Skeletal muscle satellite cell (primary cell): ENCODE data around the gene TMEM74B.

Experiments
- H3K27me3 ChIP-seq: 2 replicates; pipeline ENCODE4 v1.7.0; 2013; ENCODE audit warnings: low read length; ENCODE audit not compliant: control insufficient read depth, insufficient read depth
- H3K36me3 ChIP-seq: 2 replicates; pipeline ENCODE4 v1.7.0; 2013; ENCODE audit warnings: mild to moderate bottlenecking, control low read depth, low read length; ENCODE audit not compliant: insufficient read depth
- H3K4me1 ChIP-seq: 2 replicates; pipeline ENCODE4 v1.7.0; 2013; ENCODE audit warnings: low read length; ENCODE audit not compliant: control insufficient read depth, insufficient read depth
- H3K4me2 ChIP-seq: 2 replicates; pipeline ENCODE4 v1.7.0; 2013; ENCODE audit warnings: mild to moderate bottlenecking, low read length
- H3K4me3 ChIP-seq: 2 replicates; pipeline ENCODE4 v1.7.0; 2013; ENCODE audit warnings: low read length
- H3K9ac ChIP-seq: 2 replicates; pipeline ENCODE4 v1.7.0; 2013; ENCODE audit warnings: mild to moderate bottlenecking, low read depth, low read length, moderate library complexity
- H3K9me3 ChIP-seq: replicated peaks from 2 replicates; pipeline ENCODE4 v1.7.0; 2013; ENCODE audit warnings: mild to moderate bottlenecking, control low read depth, low read length

The TMEM74B gene

DNA sequence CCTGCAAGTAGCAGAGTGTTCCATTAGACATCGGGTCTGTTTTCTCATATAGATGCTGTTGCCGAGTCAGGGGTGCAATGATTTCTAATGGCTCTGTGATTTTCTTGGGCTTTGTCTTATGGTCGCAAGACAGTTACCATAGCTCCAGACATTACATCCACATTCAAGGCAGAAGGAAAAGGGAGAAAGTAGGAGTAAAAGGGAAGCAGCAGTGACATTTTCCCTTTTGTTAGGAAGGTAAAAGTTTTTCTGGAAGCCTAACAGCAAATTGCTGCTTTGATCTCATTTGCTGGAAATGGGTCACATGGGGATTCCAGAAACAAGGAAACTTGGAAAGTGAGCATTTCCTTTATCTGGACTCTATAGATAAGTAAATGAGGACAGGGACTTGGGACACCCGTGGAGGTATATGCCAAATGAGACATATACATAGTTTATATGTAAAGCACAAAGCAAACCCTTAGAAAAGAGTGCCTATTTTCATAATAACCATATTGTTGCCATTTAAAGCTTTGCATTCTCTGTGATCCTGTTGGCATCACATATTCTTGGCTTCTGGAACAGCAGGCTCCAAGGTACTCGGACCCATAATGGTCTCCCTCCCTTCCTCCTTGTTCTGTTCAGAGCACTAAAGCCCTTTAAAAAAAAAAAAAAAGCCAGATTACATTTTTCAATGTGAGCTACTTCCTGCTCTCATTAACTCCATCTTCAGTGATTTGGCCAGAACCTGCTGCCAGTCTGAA is 18.2 kb upstream of the TMEM74B start, which contains the start of gene C20orf202:
Gene C20orf202, plus strand, starts transcription at position 693 of the 743 bp plus-strand sequence. CDS start 132 bp downstream, outside the sequence.
- Histone ChIP-seq H3K36me3 (no peaks in the 10 kb centered on the region), H3K4me1 (no peaks in the 10 kb centered on the region), H3K9me3 (no peaks in the 10 kb centered on the region), H3K4me2 (no peak within 1 kb of the TSS), H3K9ac (no peak within 1 kb of the TSS), H3K4me3 (no peak within 1 kb of the TSS), H3K27me3 (peaks cover 46% of the 10 kb centered on the region)

DNA sequence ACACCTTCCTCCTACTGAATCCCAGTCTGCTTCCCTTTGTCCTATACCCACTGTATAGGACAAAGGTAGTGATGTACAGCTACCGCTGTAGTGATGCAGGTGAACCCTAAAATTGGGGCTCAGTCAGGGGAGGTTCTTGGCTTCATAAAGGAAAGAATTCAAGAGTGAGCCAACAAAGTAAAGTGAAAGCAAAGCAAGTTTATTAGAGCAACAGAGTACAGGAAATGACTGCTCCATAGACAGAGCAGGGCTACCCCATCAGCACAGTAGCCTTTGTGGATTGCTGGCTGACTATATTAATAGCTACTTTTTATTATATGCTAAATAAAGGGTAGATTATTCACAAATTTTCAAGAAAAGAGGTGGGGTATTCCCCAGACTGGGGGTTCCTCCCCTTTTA is 15.2 kb upstream of the TMEM74B start:
- H3K9me3 ChIP-seq: no peaks in the 10 kb centered on the region
- H3K4me3 ChIP-seq: no peak overlapping the region
- no peak overlapping the region for H3K9ac ChIP-seq
- peaks cover 52% of the 10 kb centered on the region for H3K27me3 ChIP-seq
- no peaks in the 10 kb centered on the region for H3K36me3 ChIP-seq
- H3K4me1 ChIP-seq: no peaks in the 10 kb centered on the region
- no peak overlapping the region for H3K4me2 ChIP-seq

DNA sequence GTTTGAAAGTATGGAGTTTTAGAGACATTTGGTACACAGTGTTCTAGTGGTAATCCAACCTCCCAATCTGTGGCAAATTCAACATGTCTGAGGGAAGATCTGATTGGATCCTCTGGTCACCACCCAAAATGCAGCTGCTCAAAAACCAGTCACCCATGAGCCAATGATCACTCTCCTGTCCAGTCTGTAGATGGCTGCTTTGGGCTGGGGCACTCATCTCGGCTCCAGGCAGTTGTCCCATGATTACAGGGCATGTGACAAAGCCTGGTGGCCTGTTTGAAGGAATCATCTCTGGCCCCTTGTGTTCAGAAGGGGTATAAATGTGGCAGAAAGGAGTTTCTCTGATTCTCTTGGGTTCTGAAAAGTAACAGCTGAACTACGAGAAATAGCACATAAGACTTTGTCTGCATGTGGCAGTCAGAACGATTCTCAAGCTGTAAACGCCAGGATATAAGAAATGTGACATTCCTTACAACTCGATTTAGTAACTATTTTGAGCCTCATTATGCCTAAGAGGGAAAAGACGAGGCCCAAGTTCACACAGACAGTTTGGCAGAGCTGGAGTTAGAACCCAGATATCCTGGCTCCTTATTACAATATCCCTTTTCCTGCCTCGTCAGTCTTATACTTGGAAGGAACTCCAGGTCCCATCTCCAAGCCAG is 14.6 kb upstream of the TMEM74B start:
- no peaks in the 10 kb centered on the region for H3K4me1 ChIP-seq
- H3K4me2 ChIP-seq: no peak overlapping the region
- H3K36me3 ChIP-seq: no peaks in the 10 kb centered on the region
- H3K9me3 ChIP-seq: no peaks in the 10 kb centered on the region
- no peak overlapping the region for H3K4me3 ChIP-seq
- H3K9ac ChIP-seq: no peak overlapping the region
- H3K27me3 ChIP-seq: peaks cover 54% of the 10 kb centered on the region

DNA sequence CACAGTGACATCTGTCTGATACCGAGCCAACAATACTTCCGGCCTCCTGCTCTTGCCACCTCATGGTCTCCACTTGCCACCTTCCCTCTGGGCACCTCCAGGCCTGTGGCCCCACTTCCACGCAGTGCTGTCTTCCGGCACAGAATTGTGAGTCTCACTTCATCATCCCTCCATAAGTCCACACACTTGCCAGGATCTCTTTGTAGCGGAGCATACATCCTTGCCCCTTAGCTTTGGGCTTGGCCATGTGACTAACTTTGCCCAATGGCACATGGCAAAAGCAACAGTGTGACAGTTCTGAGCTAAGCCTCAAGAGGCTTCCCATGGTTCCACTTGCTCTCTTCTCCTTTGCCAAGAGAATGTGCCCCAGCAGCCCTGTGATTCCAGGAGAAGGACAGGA is 14.0 kb upstream of the TMEM74B start:
- Histone ChIP-seq H3K9ac (no peak overlapping the region), H3K9me3 (no peaks in the 10 kb centered on the region), H3K36me3 (no peaks in the 10 kb centered on the region), H3K27me3 (peaks cover 53% of the 10 kb centered on the region), H3K4me2 (no peak overlapping the region), H3K4me1 (no peaks in the 10 kb centered on the region), H3K4me3 (no peak overlapping the region)

DNA sequence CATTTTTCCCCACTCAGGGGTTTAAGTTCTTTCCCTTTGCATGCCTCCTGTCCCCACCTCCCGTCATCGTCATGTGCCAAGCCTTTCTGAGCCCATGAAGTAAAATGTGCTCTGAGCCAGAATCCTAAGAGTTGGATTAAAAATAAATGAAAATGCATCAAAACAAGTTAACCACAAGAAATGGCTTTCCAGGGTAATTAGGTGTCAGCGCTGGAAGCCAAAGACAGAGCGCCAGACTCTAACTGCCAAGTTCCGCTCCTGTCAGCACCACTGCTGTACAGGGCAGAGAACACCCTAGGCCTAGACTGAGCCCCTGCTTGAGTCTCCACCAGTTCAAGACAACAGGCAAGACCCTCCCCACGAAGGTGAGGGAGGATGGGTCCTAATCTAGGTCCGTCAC is 13.0 kb upstream of the TMEM74B start:
- Histone ChIP-seq H3K36me3 (no peaks in the 10 kb centered on the region), H3K4me3 (no peak overlapping the region), H3K27me3 (peaks cover 54% of the 10 kb centered on the region), H3K4me2 (no peak overlapping the region), H3K9me3 (no peaks in the 10 kb centered on the region), H3K4me1 (no peaks in the 10 kb centered on the region), H3K9ac (no peak overlapping the region)

DNA sequence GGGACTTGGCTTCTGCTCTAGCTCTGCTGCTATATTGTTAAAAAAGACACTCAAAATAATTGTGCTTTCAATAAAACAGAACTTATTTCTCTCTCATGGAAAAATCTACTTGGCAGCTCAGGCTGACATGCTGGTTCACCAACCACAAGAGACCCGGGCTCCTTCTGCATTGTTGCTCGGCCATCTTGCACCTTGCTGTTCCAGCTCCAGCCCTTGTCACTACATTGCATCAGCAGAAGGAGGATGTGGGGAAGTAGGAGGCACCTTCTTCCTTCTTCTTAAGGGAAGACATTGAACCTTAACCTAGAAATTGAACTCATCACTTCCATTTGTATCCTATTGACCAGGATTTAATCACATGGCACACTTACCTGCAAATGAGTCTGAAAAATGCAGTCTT is 11.9 kb upstream of the TMEM74B start:
- H3K9me3 ChIP-seq: no peaks in the 10 kb centered on the region
- no peaks in the 10 kb centered on the region for H3K36me3 ChIP-seq
- H3K4me3 ChIP-seq: no peak overlapping the region
- peaks cover 54% of the 10 kb centered on the region for H3K27me3 ChIP-seq
- H3K4me1 ChIP-seq: no peaks in the 10 kb centered on the region
- no peak overlapping the region for H3K9ac ChIP-seq
- H3K4me2 ChIP-seq: no peak overlapping the region

DNA sequence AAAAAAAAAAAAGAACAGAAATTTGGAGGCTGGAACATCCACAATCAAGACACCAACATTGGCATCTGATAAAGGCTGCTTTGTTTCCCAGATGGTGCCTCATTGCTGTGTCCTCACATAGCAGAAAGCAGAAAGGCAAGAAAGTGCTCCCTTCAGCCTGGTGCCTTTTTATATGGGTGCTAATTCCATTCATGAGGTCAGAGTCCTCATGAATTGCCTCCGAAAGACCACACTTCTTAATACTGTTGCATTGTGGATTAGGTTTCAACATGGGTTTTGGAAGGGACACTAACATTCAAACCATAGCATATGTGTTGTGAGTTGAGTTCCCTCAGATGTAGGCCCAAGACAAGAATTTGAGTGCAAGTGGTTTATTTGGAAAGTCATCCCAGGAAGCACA is 10.4 kb upstream of the TMEM74B start:
- Histone ChIP-seq H3K9ac (no peak overlapping the region), H3K4me2 (no peak overlapping the region), H3K4me1 (no peaks in the 10 kb centered on the region), H3K4me3 (no peak overlapping the region), H3K27me3 (peaks cover 65% of the 10 kb centered on the region), H3K36me3 (no peaks in the 10 kb centered on the region), H3K9me3 (no peaks in the 10 kb centered on the region)

DNA sequence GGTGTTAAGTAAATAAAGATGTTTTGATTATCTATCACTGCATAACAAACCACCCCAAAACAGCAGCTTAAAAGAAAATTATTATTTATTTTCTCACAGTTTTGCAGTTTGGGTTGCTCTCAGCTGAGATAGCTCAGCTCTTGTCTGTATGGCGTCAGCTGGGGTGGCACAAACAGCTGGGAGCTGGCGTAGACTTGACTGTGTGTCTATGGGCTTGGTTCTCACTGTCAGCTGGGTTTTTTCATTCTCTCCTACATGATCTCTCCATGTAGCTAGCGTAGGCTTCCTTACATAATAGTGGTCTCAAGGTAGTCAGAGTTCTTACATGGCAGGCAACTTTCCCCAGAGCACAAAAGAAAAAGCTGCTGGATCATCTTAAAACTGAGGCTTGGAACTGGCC is 6.5 kb upstream of the TMEM74B start:
- Histone ChIP-seq H3K36me3 (no peaks in the 10 kb centered on the region), H3K9ac (no peak overlapping the region), H3K4me3 (no peak overlapping the region), H3K27me3 (peaks cover 80% of the 10 kb centered on the region), H3K9me3 (no peaks in the 10 kb centered on the region), H3K4me1 (no peaks in the 10 kb centered on the region), H3K4me2 (no peak overlapping the region)

DNA sequence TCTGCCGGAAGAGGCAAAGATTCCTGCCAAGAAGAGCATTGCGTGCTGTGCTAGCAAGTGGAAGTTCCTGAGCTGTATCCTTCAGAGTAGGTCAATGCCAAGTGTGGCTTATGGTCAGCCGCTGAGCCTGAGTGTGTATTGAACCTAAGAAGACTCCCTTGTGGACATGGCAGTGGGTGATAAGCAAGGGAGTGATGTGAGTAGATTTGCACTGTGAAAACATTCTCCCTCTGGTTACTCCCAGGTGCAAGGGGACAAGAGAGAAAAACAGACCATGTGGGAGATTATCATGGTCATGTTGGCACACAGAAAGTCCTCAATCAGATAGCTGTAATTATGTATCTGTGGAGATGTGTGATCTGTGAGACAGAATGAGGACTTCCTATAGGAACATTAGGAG is 6.1 kb upstream of the TMEM74B start:
- Histone ChIP-seq H3K36me3 (no peaks in the 10 kb centered on the region), H3K9ac (no peak overlapping the region), H3K4me2 (no peak overlapping the region), H3K4me1 (no peaks in the 10 kb centered on the region), H3K9me3 (no peaks in the 10 kb centered on the region), H3K27me3 (peaks cover 80% of the 10 kb centered on the region), H3K4me3 (no peak overlapping the region)

DNA sequence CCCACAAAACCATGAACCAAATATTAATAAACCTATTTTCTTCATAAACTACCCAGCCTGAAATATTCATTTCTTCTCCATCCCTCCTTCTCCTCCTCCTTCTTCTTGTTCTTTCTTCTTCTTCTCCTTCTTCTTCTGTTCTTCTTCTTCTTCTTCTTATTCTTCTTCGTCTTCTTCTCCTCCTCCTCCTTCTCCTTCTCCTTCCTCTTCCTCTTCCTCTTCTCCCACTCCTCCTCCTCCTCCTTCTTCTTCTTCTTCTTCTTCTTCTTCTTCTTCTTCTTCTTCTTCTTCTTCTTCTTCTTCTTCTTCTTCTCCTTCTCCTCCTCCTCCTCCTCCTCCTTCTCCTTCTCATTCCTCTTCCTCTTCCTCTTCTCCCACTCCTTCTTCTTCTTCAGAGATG is 5.0 kb upstream of the TMEM74B start:
- no peak overlapping the region for H3K4me2 ChIP-seq
- H3K9ac ChIP-seq: no peak overlapping the region
- H3K9me3 ChIP-seq: no peaks in the 10 kb centered on the region
- H3K4me3 ChIP-seq: no peak overlapping the region
- no peaks in the 10 kb centered on the region for H3K4me1 ChIP-seq
- H3K36me3 ChIP-seq: no peaks in the 10 kb centered on the region
- H3K27me3 ChIP-seq: peaks cover 72% of the 10 kb centered on the region

DNA sequence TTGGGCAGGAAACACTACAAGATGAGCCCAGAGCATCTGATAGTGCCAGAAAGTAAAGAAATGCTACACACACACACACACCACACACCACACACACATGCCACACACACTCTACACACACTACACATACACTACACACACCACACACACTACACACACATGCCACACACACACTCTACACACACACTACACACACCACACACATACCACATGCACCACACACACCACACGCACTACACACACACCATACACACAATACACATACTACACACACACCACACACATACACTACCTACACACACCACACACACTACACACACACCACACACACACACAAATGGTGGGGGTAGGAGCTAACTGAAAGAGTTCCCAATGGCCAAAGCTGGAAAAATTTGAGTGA is 3.6 kb upstream of the TMEM74B start:
- Histone ChIP-seq H3K4me2 (no peak overlapping the region), H3K27me3 (peaks cover 73% of the 10 kb centered on the region), H3K9me3 (no peaks in the 10 kb centered on the region), H3K9ac (no peak overlapping the region), H3K4me3 (no peak overlapping the region), H3K36me3 (no peaks in the 10 kb centered on the region), H3K4me1 (no peaks in the 10 kb centered on the region)
